ENCODE measurements around the gene PDE8A.
"Not testable (repeated sequence)": the region's sequence is repeated elsewhere in the genome, so short reads cannot be mapped to it uniquely, and the experiment has no call there.

DNA sequence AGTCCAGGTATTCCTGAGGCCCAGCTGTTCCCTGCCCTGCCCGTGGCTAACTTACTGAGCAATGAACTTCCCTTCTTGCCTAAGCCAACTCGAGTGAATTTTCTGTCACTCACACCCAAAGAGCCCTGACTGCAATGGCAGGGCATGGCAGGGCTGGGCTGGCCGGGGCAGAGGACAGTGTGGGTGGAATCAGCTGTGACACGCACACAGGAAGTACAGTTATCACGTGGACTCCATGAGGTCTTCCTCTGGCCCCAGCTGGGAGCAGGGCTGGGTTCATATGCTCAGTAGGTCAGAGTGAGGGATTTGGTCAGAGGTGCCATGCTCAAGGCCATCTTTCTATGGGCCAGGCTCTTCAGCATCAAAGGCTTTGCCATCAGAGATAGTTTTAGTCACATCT, 192.0 kb downstream of the PDE8A start:
- TF ChIP-seq, protein P1, sequence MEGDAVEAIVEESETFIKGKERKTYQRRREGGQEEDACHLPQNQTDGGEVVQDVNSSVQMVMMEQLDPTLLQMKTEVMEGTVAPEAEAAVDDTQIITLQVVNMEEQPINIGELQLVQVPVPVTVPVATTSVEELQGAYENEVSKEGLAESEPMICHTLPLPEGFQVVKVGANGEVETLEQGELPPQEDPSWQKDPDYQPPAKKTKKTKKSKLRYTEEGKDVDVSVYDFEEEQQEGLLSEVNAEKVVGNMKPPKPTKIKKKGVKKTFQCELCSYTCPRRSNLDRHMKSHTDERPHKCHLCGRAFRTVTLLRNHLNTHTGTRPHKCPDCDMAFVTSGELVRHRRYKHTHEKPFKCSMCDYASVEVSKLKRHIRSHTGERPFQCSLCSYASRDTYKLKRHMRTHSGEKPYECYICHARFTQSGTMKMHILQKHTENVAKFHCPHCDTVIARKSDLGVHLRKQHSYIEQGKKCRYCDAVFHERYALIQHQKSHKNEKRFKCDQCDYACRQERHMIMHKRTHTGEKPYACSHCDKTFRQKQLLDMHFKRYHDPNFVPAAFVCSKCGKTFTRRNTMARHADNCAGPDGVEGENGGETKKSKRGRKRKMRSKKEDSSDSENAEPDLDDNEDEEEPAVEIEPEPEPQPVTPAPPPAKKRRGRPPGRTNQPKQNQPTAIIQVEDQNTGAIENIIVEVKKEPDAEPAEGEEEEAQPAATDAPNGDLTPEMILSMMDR (IDR thresholded peaks at IDR 0.05) = not testable (repeated sequence)
- not testable (repeated sequence) for TF ChIP-seq POLR2A (IDR thresholded peaks at IDR 0.05)
